ENCODE data around the gene ABHD12. TPM values are rescaled to one million over a fixed set of nuclear protein-coding genes. Genes with fewer than 3 reads are reported as not detected.
A peak's percentile ranks its signal among the peaks of the same experiment; 100 is the strongest.

ABHD12 gene
- total RNA-seq, 2 experiments from 2014 or later, result 13.0 to 14.7 TPM

- Mint-ChIP-seq H3K9me3 (no peaks in the 10 kb centered on the region), H3K4me1 (ENCODE audit: low read depth) (peaks cover 1% of the 10 kb centered on the region), H3K36me3 (ENCODE audit: low read depth) (peaks cover 12% of the 10 kb centered on the region), H3K27ac (no peak overlapping the region), H3K4me3 (no peak overlapping the region), H3K27me3 (ENCODE audit: low read depth) (no peaks in the 10 kb centered on the region)
- CTCF ChIA-PET, result no interaction called here
- intact Hi-C loops (cut with micrococcal nuclease), result no loop called here
- no peak for DNase-seq
Measured at GRCh38 chr20:25280051-25280573, 110.5 kb downstream of the ABHD12 start.

- intact Hi-C loops (cut with micrococcal nuclease), result no loop called here
- H3K4me1 Mint-ChIP-seq (ENCODE audit: low read depth), result peaks cover 1% of the 10 kb centered on the region
- no peak for DNase-seq
- CTCF ChIA-PET, result no interaction called here
- H3K4me3 Mint-ChIP-seq, result no peak overlapping the region
- H3K9me3 Mint-ChIP-seq, result no peaks in the 10 kb centered on the region
- no peaks in the 10 kb centered on the region for H3K27me3 Mint-ChIP-seq (ENCODE audit: low read depth)
- H3K27ac Mint-ChIP-seq, result no peak overlapping the region
- H3K36me3 Mint-ChIP-seq (ENCODE audit: low read depth), result peaks cover 12% of the 10 kb centered on the region
Measured at GRCh38 chr20:25279403-25279802, 111.2 kb downstream of the ABHD12 start.

GRCh38 chr20:25278636-25279361, 111.8 kb downstream of the ABHD12 start:
- peaks cover 12% of the 10 kb centered on the region for H3K36me3 Mint-ChIP-seq (ENCODE audit: low read depth)
- H3K27ac Mint-ChIP-seq, result no peak overlapping the region
- H3K4me1 Mint-ChIP-seq (ENCODE audit: low read depth), result peaks cover 1% of the 10 kb centered on the region
- CTCF ChIA-PET, result no interaction called here
- H3K27me3 Mint-ChIP-seq (ENCODE audit: low read depth), result no peaks in the 10 kb centered on the region
- no peaks in the 10 kb centered on the region for H3K9me3 Mint-ChIP-seq
- H3K4me3 Mint-ChIP-seq, result no peak overlapping the region
- intact Hi-C loops (cut with micrococcal nuclease), result no loop called here
- no peak for DNase-seq

- Mint-ChIP-seq H3K4me1 (ENCODE audit: low read depth) (peaks cover 1% of the 10 kb centered on the region), H3K27me3 (ENCODE audit: low read depth) (no peaks in the 10 kb centered on the region), H3K27ac (peak overlapping the region; percentile 30), H3K9me3 (no peaks in the 10 kb centered on the region), H3K4me3 (no peak overlapping the region), H3K36me3 (ENCODE audit: low read depth) (peaks cover 12% of the 10 kb centered on the region)
- CTCF ChIA-PET, result no interaction called here
- intact Hi-C loops (cut with micrococcal nuclease), result no loop called here
- no peak for DNase-seq
Measured at GRCh38 chr20:25277941-25278521, 112.6 kb downstream of the ABHD12 start.

DNA sequence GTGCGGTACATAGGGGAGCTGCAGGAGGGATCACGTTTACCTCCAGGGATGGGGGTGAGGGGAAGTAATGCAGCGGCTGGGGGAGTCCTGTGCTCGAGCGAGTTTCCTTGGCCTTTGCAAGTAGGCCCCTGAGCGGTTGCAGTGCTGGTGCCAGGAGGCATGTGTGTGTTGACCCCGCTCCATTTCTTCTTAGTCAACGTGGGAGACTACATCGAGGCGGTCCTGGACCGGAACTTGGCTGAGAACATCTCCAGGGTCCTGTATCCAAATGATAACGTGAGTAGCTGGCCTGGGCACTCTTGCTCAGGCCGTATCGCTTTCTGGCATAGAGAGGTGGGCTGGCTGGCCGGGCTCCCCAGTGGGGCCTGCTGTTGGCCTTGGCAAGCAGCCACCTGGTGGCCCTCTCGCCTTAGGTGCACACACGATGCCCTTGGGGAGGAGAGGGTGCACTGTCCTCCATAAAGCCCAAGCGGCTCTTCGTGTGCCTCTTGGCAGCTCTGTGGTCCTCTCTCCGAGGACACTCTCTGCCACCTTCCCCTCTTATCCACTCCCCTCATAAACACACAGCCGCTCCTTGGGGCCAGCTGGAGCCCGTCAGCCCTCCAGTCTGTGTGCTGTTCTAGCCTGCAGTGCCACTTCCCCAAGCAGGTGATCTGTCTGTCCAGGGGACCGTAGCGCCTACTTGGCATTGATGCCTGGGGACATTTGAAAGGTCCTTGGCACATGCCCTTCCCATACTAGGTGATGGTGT, 113.4 kb downstream of the ABHD12 start:
- intact Hi-C loops (cut with micrococcal nuclease), result no loop called here
- no peaks in the 10 kb centered on the region for H3K27me3 Mint-ChIP-seq (ENCODE audit: low read depth)
- CTCF ChIA-PET, result interaction anchor here (1.5 kb wide), 1 partner anchor 17 kb away, joined by 4 read pairs; no protein-coding TSS in a partner anchor
- peaks cover 1% of the 10 kb centered on the region for H3K4me1 Mint-ChIP-seq (ENCODE audit: low read depth)
- no peak overlapping the region for H3K4me3 Mint-ChIP-seq
- peaks cover 7% of the 10 kb centered on the region for H3K36me3 Mint-ChIP-seq (ENCODE audit: low read depth)
- H3K9me3 Mint-ChIP-seq, result no peaks in the 10 kb centered on the region
- no peak for DNase-seq
- H3K27ac Mint-ChIP-seq, result no peak overlapping the region

- Mint-ChIP-seq H3K9me3 (no peaks in the 10 kb centered on the region), H3K27me3 (ENCODE audit: low read depth) (no peaks in the 10 kb centered on the region), H3K4me3 (no peak overlapping the region), H3K27ac (no peak overlapping the region), H3K4me1 (ENCODE audit: low read depth) (peaks cover under 1% of the 10 kb centered on the region), H3K36me3 (ENCODE audit: low read depth) (peaks cover 9% of the 10 kb centered on the region)
- no peak for DNase-seq
- intact Hi-C loops (cut with micrococcal nuclease), result no loop called here
- CTCF ChIA-PET, result interaction anchor here (1.5 kb wide), 1 partner anchor 18 kb away, joined by 4 read pairs; no protein-coding TSS in a partner anchor
Measured at GRCh38 chr20:25276533-25277050, 114.0 kb downstream of the ABHD12 start.

- H3K9me3 Mint-ChIP-seq, result no peaks in the 10 kb centered on the region
- DNase-seq, result no peak
- intact Hi-C loops (cut with micrococcal nuclease), result no loop called here
- H3K4me3 Mint-ChIP-seq, result no peak overlapping the region
- H3K4me1 Mint-ChIP-seq (ENCODE audit: low read depth), result no peaks in the 10 kb centered on the region
- H3K36me3 Mint-ChIP-seq (ENCODE audit: low read depth), result peaks cover 9% of the 10 kb centered on the region
- H3K27ac Mint-ChIP-seq, result no peak overlapping the region
- H3K27me3 Mint-ChIP-seq (ENCODE audit: low read depth), result no peaks in the 10 kb centered on the region
- CTCF ChIA-PET, result interaction anchor here (1.5 kb wide), 1 partner anchor 19 kb away, joined by 4 read pairs; no protein-coding TSS in a partner anchor
Measured at GRCh38 chr20:25275813-25276532, 114.7 kb downstream of the ABHD12 start.

- H3K4me3 Mint-ChIP-seq, result no peak overlapping the region
- intact Hi-C loops (cut with micrococcal nuclease), result no loop called here
- no peak overlapping the region for H3K27ac Mint-ChIP-seq
- H3K27me3 Mint-ChIP-seq (ENCODE audit: low read depth), result no peaks in the 10 kb centered on the region
- DNase-seq, result no peak
- peaks cover 9% of the 10 kb centered on the region for H3K36me3 Mint-ChIP-seq (ENCODE audit: low read depth)
- H3K4me1 Mint-ChIP-seq (ENCODE audit: low read depth), result no peaks in the 10 kb centered on the region
- no peaks in the 10 kb centered on the region for H3K9me3 Mint-ChIP-seq
- CTCF ChIA-PET, result interaction anchor here (1.1 kb wide), 1 partner anchor 21 kb away, joined by 3 read pairs; no protein-coding TSS in a partner anchor
Measured at GRCh38 chr20:25274891-25275812, 115.5 kb downstream of the ABHD12 start.

GRCh38 chr20:25274481-25274880, 116.2 kb downstream of the ABHD12 start:
- CTCF ChIA-PET, result interaction anchor here (1.1 kb wide), 1 partner anchor 21 kb away, joined by 3 read pairs; no protein-coding TSS in a partner anchor
- Mint-ChIP-seq H3K27me3 (ENCODE audit: low read depth) (no peaks in the 10 kb centered on the region), H3K36me3 (ENCODE audit: low read depth) (peaks cover 12% of the 10 kb centered on the region), H3K9me3 (no peaks in the 10 kb centered on the region), H3K27ac (no peak overlapping the region), H3K4me3 (no peak overlapping the region), H3K4me1 (ENCODE audit: low read depth) (no peaks in the 10 kb centered on the region)
- DNase-seq, result no peak
- intact Hi-C loops (cut with micrococcal nuclease), result no loop called here

DNA sequence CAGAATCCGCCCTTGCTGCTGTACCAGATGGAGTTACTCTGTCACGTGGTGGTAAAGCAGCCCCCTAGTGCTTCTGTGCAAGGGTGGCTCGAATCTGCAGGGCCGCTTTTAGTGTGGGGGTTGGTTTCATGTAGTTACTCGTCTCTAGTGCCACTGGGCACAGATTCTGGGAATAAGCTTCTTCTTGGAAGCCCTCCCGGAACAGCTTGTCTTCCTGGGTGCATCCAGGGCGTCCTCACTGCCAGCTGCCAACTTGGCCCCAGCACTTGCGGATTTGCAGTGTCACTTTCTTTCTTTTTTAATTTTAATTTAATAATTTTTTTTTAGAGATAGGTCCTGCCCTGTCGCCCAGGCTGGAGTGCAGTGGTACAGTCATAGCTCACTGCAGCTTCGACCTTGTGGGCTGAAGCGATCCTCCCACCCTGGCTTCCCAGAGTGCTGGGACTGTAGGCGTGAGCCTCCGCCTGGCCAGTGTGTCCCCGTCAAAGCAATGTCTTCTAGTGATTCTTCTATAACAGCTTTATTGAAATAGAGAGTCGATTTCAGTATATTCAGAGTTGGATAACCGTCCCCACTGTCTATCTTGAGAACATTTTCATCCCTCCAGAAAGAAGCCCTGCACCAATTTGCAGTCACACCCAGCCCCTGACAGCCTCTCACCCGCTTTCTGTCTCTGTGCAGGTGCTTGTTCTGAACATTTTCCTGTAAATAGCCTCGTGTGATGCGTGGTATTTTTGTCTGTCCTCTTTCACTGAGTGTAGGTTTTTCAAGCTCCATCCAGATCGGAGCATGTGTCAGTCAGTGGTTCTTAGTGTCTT, 116.9 kb downstream of the ABHD12 start:
- CTCF ChIA-PET, result no interaction called here
- H3K9me3 Mint-ChIP-seq, result no peaks in the 10 kb centered on the region
- no peak for DNase-seq
- peaks cover 15% of the 10 kb centered on the region for H3K36me3 Mint-ChIP-seq (ENCODE audit: low read depth)
- intact Hi-C loops (cut with micrococcal nuclease), result no loop called here
- H3K27me3 Mint-ChIP-seq (ENCODE audit: low read depth), result no peaks in the 10 kb centered on the region
- H3K4me1 Mint-ChIP-seq (ENCODE audit: low read depth), result no peaks in the 10 kb centered on the region
- no peak overlapping the region for H3K27ac Mint-ChIP-seq
- no peak overlapping the region for H3K4me3 Mint-ChIP-seq
